Mucosa of stomach (tissue), 1 donor: ENCODE measurements around the gene POC1A.

Experiments
- H3K27me3 ChIP-seq: one replicate; pipeline ENCODE4 v1.7.0; 2013; ENCODE audit warnings: mild to moderate bottlenecking, low read length; ENCODE audit not compliant: control insufficient read depth, insufficient read depth
- H3K36me3 ChIP-seq: one replicate; pipeline ENCODE4 v1.7.0; 2013; ENCODE audit warnings: low read length; ENCODE audit not compliant: control insufficient read depth, insufficient read depth
- H3K4me1 ChIP-seq: one replicate; pipeline ENCODE4 v1.7.0; 2013; ENCODE audit warnings: mild to moderate bottlenecking, low read length; ENCODE audit not compliant: control insufficient read depth, insufficient read depth
- H3K4me3 ChIP-seq: one replicate; pipeline ENCODE4 v1.7.0; 2013; ENCODE audit warnings: low read length
- H3K9ac ChIP-seq: one replicate; pipeline ENCODE4 v1.7.0; 2013; ENCODE audit warnings: mild to moderate bottlenecking, low read length, moderate library complexity
- H3K9me3 ChIP-seq: one replicate; pipeline ENCODE4 v1.7.0; 2013; ENCODE audit warnings: mild to moderate bottlenecking, low read length, moderate library complexity; ENCODE audit not compliant: control insufficient read depth
- donor health status: Pancreatic carcinoma.

The POC1A gene

DNA sequence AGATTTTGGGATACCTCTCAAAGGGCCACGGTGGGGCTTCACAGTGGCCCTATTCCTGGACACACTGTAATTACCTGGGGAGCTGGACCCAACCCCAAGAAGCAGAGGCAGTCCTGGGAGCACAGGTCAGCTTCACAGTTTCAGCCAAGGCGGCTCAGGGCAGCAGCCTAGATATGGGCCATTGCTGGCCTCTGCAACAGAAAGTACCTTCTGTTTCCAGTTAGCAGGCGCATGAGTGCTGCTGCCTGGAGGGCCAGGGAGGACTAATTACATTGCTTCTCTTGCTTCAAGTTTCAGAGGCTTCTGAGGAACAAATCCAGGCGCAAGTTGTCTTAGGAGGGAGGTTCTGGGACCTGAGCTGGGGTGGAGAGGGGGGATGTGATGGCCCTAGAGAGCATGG is 84.4 kb downstream of the POC1A start:
- Histone ChIP-seq H3K9me3 (no peaks in the 10 kb centered on the region), H3K9ac (no peak overlapping the region), H3K4me3 (no peak overlapping the region), H3K4me1 (peaks cover 7% of the 10 kb centered on the region), H3K27me3 (peaks cover 4% of the 10 kb centered on the region), H3K36me3 (no peaks in the 10 kb centered on the region)

DNA sequence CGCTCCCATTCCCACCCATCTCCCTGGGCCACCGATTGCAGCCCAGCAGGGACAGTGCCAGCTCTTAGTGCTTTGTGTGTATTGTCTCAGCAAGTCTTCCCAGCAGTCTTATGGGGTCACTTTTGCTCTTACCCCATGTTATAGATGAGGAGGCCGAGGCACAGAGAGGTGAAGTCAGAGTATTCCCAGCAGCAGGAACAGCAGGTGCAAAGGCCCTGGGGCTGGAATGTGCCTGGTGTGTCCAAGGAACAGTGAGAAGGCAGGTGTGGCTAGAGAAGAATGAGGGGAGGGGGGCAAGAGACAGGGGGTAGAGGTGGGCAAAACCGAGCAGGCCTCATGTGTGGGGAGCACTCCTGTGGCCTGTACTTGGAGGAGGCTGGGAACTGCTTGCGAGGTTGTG is 85.1 kb downstream of the POC1A start:
- no peak overlapping the region for H3K4me3 ChIP-seq
- H3K36me3 ChIP-seq = no peaks in the 10 kb centered on the region
- H3K4me1 ChIP-seq = peaks cover 7% of the 10 kb centered on the region
- no peaks in the 10 kb centered on the region for H3K9me3 ChIP-seq
- H3K27me3 ChIP-seq = peaks cover 4% of the 10 kb centered on the region
- no peak overlapping the region for H3K9ac ChIP-seq

DNA sequence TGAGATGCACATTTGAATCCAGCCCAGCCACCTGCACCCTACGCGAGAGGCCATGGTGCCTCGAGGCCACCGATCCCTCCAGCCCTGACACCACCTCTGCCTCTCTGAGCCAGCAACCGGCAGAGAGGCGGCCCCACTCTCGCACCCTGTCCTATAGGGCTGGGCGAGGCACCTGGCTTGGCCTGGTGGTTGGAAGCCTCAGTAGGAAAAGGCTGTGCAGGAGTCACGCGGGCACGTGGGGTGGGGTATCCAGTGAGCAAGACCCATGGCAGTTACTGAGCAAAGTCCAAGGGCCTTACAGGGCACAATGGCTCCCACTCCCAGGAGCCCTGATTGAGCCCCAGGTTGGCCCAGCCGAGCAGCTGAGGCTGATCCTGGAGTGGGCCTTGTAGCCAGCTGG is 85.5 kb downstream of the POC1A start:
- H3K4me1 ChIP-seq = peaks cover 7% of the 10 kb centered on the region
- no peaks in the 10 kb centered on the region for H3K9me3 ChIP-seq
- peaks cover 4% of the 10 kb centered on the region for H3K27me3 ChIP-seq
- no peak overlapping the region for H3K4me3 ChIP-seq
- H3K9ac ChIP-seq = no peak overlapping the region
- H3K36me3 ChIP-seq = no peaks in the 10 kb centered on the region

DNA sequence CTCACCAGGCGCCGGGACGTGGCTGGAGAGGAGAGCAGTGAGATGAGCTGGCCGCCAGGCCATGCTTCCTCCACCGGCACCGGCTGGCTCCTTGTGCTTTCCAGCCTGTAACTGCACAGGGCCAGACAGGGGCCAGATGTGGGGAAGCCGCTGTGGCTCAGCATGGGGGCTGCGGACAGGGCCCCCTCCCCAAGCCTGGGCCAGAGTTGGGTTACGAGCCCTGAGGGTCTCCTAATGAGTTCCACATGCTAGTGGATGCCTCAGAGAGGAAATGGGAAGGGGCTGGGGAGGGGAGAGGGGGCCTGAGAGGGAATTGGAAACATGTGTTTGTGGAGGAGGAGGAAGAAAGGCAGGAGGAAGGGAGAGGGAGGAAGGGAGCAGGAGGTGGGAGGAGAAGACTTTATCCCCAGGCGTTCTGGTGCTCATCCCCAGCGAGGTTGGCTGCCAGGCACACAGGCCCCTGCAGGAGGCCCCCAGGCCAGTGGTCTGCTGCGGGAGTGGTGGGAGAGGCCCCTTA is 86.1 kb downstream of the POC1A start:
- H3K9ac ChIP-seq = no peak overlapping the region

GRCh38 chr3:52067526-52067925 is 86.7 kb downstream of the POC1A start:
- H3K27me3 ChIP-seq = peaks cover 4% of the 10 kb centered on the region

More for the DNA sequence above, 86.1 kb downstream of the POC1A start:
- no peaks in the 10 kb centered on the region for H3K9me3 ChIP-seq
- peaks cover 7% of the 10 kb centered on the region for H3K4me1 ChIP-seq
- peaks cover 4% of the 10 kb centered on the region for H3K27me3 ChIP-seq
- no peak overlapping the region for H3K4me3 ChIP-seq
- no peaks in the 10 kb centered on the region for H3K36me3 ChIP-seq

DNA sequence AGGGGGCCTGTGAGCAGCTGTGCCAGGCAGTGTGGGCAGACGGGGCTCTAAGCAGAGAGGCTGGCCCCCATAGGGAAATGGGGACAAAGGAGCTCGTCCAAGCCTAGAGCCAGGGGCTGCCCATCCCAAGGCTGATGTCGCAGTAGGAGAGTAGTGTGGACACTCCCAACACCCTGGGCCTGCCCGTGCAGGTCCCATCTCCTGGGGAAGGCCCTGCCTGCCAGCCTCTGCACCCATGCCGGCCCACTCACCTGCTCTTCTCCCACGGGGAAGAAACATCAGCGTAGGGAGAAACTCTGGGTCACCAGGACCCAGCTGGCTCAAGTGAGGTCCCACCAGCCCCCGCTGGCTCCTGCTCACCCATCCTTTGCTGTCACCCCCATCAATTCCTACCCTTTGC is 87.2 kb downstream of the POC1A start:
- Histone ChIP-seq H3K9me3 (no peaks in the 10 kb centered on the region), H3K27me3 (peaks cover 4% of the 10 kb centered on the region), H3K4me1 (peaks cover 18% of the 10 kb centered on the region), H3K36me3 (no peaks in the 10 kb centered on the region), H3K9ac (no peak overlapping the region), H3K4me3 (no peak overlapping the region)

More at GRCh38 chr3:52067526-52067925, 86.7 kb downstream of the POC1A start:
- H3K36me3 ChIP-seq = no peaks in the 10 kb centered on the region
- H3K9me3 ChIP-seq = no peaks in the 10 kb centered on the region
- H3K4me3 ChIP-seq = no peak overlapping the region
- peaks cover 13% of the 10 kb centered on the region for H3K4me1 ChIP-seq
- no peak overlapping the region for H3K9ac ChIP-seq

GRCh38 chr3:52065264-52065756 is 88.9 kb downstream of the POC1A start:
- Histone ChIP-seq H3K9ac (no peak overlapping the region), H3K27me3 (peaks cover 4% of the 10 kb centered on the region), H3K36me3 (no peaks in the 10 kb centered on the region), H3K4me3 (no peak overlapping the region), H3K4me1 (peaks cover 35% of the 10 kb centered on the region), H3K9me3 (no peaks in the 10 kb centered on the region)

GRCh38 chr3:52064561-52064960 is 89.7 kb downstream of the POC1A start:
- Histone ChIP-seq H3K27me3 (peaks cover 4% of the 10 kb centered on the region), H3K4me1 (peaks cover 36% of the 10 kb centered on the region), H3K36me3 (no peaks in the 10 kb centered on the region), H3K4me3 (no peak overlapping the region), H3K9ac (no peak overlapping the region), H3K9me3 (no peaks in the 10 kb centered on the region)

GRCh38 chr3:52063026-52063723 is 91.0 kb downstream of the POC1A start:
- peaks cover 36% of the 10 kb centered on the region for H3K4me1 ChIP-seq
- no peak overlapping the region for H3K4me3 ChIP-seq
- no peaks in the 10 kb centered on the region for H3K36me3 ChIP-seq
- no peak overlapping the region for H3K9ac ChIP-seq
- H3K9me3 ChIP-seq = no peaks in the 10 kb centered on the region
- H3K27me3 ChIP-seq = peaks cover 4% of the 10 kb centered on the region

DNA sequence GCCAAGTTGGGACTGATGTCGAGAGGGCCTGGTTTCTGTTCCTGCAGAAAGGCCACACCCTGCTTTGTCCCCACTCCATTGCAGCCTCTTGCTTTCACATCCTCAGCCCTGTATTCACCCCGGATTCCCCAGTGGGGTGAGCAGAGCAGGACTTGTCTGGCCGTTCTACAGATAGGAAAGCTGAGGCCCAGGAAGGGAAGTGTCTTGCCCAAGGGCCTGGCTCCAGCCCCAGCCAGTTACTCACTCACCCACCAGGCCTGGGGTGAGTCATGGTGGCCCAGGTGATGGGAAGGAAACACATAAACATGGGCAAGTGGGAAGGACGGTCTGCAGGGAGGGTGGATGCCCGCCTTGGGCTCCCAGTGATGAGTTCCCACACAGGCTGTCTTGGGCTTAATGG is 91.7 kb downstream of the POC1A start:
- Histone ChIP-seq H3K9me3 (no peaks in the 10 kb centered on the region), H3K27me3 (peaks cover 4% of the 10 kb centered on the region), H3K4me3 (no peak overlapping the region), H3K9ac (no peak overlapping the region), H3K4me1 (peaks cover 42% of the 10 kb centered on the region), H3K36me3 (no peaks in the 10 kb centered on the region)

DNA sequence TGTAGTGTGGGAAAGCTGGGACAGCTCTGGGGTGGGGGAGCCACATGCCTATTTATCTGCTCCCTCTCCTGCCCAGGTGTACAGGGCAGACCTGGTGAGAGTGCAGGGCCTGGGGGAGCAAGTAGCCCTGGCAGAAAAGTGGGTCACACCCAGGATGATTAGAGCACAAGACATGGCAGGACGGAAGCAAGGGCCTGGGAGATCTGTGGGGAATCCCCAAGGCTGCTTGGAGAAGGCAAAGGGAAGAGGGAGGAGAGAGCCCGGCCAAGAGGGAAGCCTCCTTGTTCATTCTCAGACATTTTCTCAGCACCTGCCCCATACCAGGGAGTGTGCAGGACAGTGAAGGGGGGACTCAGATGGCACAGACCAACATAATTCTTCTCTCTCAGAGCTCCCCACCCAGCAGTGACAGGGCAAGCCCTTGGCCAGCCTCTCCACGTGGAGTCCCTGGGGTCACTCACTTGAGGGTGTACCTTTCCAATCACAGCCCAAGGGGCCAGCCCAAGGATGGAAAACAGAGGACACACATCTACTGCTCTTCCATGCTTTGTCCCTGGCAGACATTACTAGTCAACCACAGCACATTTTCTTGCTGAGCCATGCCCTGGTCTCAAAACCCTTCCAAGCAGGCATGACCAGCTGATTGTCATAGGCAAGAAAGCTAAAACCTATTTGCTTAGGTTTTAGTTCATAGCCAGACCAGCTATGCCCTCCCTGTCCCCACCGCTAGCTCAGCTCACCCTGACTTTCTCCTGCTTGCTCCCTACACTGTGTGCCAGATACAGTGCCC is 92.9 kb downstream of the POC1A start:
- H3K9me3 ChIP-seq = no peaks in the 10 kb centered on the region
- no peak overlapping the region for H3K4me3 ChIP-seq
- peaks cover 2% of the 10 kb centered on the region for H3K27me3 ChIP-seq
- no peak overlapping the region for H3K9ac ChIP-seq
- H3K4me1 ChIP-seq = peaks cover 49% of the 10 kb centered on the region
- no peaks in the 10 kb centered on the region for H3K36me3 ChIP-seq

DNA sequence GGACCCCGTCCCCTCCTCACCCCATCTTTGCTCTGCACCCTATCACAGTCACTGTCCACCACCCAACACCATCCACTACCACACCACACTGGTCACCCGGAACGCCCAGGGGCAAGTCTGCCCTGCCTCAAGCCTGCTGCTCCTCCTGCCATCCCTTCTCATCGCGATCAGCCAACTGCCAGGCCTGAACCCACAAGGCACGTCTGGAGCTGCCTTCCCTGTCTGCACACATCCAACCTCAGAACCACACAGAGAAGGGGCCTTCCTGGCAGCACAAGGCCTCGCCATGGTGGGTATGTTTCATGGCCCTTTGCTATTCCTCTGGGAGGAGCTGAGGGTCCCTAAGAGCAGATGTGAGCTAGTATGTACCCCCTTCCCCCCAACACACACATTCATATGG is 94.4 kb downstream of the POC1A start:
- Histone ChIP-seq H3K4me1 (peaks cover 47% of the 10 kb centered on the region), H3K27me3 (no peaks in the 10 kb centered on the region), H3K36me3 (no peaks in the 10 kb centered on the region), H3K4me3 (no peak overlapping the region), H3K9ac (no peak overlapping the region), H3K9me3 (no peaks in the 10 kb centered on the region)
